DOHH2 (cell line): ENCODE measurements around the gene MRFAP1.

Experiments used
- H3F3A ChIP-seq: fragments of 200-600 bp; sonication (generic), shearing (Covaris generic); 2 replicates; pipeline ENCODE4 v1.6.0; 2016; ENCODE audit warnings: antibody characterized with exemption, mild to moderate bottlenecking; ENCODE audit not compliant: control insufficient read depth, insufficient read depth
- H3K27ac ChIP-seq: fragments of 200-600 bp; sonication (generic); 2 replicates; pipeline ENCODE4 v1.5.1; 2014; ENCODE audit warnings: low read depth, mild to moderate bottlenecking, low read length, moderate library complexity
- H3K27me3 ChIP-seq: fragments of 200-600 bp; sonication (generic); 2 replicates; pipeline ENCODE4 v1.6.1; 2014; ENCODE audit warnings: mild to moderate bottlenecking, low read length, mixed read lengths; ENCODE audit not compliant: control insufficient read depth
- H3K36me3 ChIP-seq: fragments of 200-600 bp; sonication (generic); 2 replicates; pipeline ENCODE4 v1.6.1; 2014; ENCODE audit warnings: mild to moderate bottlenecking, low read length, moderate library complexity, mixed read lengths; ENCODE audit not compliant: control insufficient read depth
- H3K4me1 ChIP-seq: fragments of 200-600 bp; sonication (generic); 2 replicates; pipeline ENCODE4 v1.6.1; 2014; ENCODE audit warnings: mild to moderate bottlenecking, low read length, mixed read lengths; ENCODE audit not compliant: control insufficient read depth
- H3K4me2 ChIP-seq: fragments of 200-600 bp; sonication (generic); 2 replicates; pipeline ENCODE4 v1.6.0; 2014; ENCODE audit warnings: mild to moderate bottlenecking, low read length, moderate library complexity
- H3K4me3 ChIP-seq: fragments of 200-600 bp; sonication (generic); 2 replicates; pipeline ENCODE4 v1.5.1; 2014; ENCODE audit warnings: mild to moderate bottlenecking, low read length, mixed read lengths
- H3K79me2 ChIP-seq: fragments of 200-600 bp; sonication (generic); 2 replicates; pipeline ENCODE4 v1.6.1; 2014; ENCODE audit warnings: mild to moderate bottlenecking, low read length, mixed read lengths; ENCODE audit not compliant: control insufficient read depth
- H3K9me2 ChIP-seq: fragments of 200-600 bp; sonication (generic); replicated peaks from 2 replicates; pipeline ENCODE4 v1.6.1; 2014; ENCODE audit warnings: mild to moderate bottlenecking, low read length, mixed read lengths; ENCODE audit not compliant: control insufficient read depth
- H3K9me3 ChIP-seq: fragments of 200-600 bp; sonication (generic); 2 replicates; pipeline ENCODE4 v1.6.1; 2014; ENCODE audit warnings: antibody characterized with exemption, low read length, mixed read lengths; ENCODE audit not compliant: control insufficient read depth, insufficient read depth
- H4K20me1 ChIP-seq: fragments of 200-600 bp; sonication (generic); 2 replicates; pipeline ENCODE4 v1.6.0; 2014; ENCODE audit warnings: low read depth, mild to moderate bottlenecking, antibody characterized with exemption, low read length, moderate library complexity; ENCODE audit not compliant: control insufficient read depth, insufficient read depth
- EZH2phosphoT487 ChIP-seq: fragments of 200-600 bp; sonication (generic); IDR thresholded peaks from 2 replicates; pipeline ENCODE4 v1.6.1; 2017; ENCODE audit warnings: borderline replicate concordance, mild to moderate bottlenecking, antibody characterized with exemption, low read length, moderate library complexity, mixed read lengths
- TF ChIP-seq, protein P1 (sequence below): fragments of 200-600 bp; sonication (generic); IDR thresholded peaks from one replicate; pipeline ENCODE4 v1.5.1; 2014; ENCODE audit warnings: antibody characterized with exemption, mild to moderate bottlenecking, low read depth, low read length; ENCODE audit not compliant: poor library complexity, severe bottlenecking

Gene MRFAP1

GRCh38 chr4:6640292-6641163, at the start of gene MRFAP1:
MRFAP1 (plus strand) TSS chr4:6640685; CDS start chr4:6640863, 178 bp downstream.
- peaks cover 18% of the 10 kb centered on the region for H3K4me1 ChIP-seq
- peak within 1 kb of the TSS; percentile 78 for H3K4me2 ChIP-seq
- H3K9me2 ChIP-seq: no peaks in the 10 kb centered on the region
- peaks cover 21% of the 10 kb centered on the region for H3F3A ChIP-seq
- peak within 1 kb of the TSS; percentile 90 for H3K4me3 ChIP-seq
- peak within 1 kb of the TSS; percentile 68 for H3K27ac ChIP-seq
- peaks cover 32% of the 10 kb centered on the region for H3K36me3 ChIP-seq
- TF ChIP-seq, protein P1, sequence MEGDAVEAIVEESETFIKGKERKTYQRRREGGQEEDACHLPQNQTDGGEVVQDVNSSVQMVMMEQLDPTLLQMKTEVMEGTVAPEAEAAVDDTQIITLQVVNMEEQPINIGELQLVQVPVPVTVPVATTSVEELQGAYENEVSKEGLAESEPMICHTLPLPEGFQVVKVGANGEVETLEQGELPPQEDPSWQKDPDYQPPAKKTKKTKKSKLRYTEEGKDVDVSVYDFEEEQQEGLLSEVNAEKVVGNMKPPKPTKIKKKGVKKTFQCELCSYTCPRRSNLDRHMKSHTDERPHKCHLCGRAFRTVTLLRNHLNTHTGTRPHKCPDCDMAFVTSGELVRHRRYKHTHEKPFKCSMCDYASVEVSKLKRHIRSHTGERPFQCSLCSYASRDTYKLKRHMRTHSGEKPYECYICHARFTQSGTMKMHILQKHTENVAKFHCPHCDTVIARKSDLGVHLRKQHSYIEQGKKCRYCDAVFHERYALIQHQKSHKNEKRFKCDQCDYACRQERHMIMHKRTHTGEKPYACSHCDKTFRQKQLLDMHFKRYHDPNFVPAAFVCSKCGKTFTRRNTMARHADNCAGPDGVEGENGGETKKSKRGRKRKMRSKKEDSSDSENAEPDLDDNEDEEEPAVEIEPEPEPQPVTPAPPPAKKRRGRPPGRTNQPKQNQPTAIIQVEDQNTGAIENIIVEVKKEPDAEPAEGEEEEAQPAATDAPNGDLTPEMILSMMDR: no peak
- H3K9me3 ChIP-seq: no peaks in the 10 kb centered on the region
- H3K79me2 ChIP-seq: peaks cover 26% of the 10 kb centered on the region
- no peaks in the 10 kb centered on the region for H3K27me3 ChIP-seq
- peaks cover 13% of the 10 kb centered on the region for H4K20me1 ChIP-seq

- no peak overlapping the region for H3K4me3 ChIP-seq
- H3K79me2 ChIP-seq: no peaks in the 10 kb centered on the region
- H3K4me1 ChIP-seq: peaks cover 11% of the 10 kb centered on the region
- no peaks in the 10 kb centered on the region for H3K9me3 ChIP-seq
- H3K27me3 ChIP-seq: no peaks in the 10 kb centered on the region
- no peaks in the 10 kb centered on the region for H3K36me3 ChIP-seq
- H3K27ac ChIP-seq: no peak overlapping the region
- TF ChIP-seq EZH2phosphoT487: no peak
- TF ChIP-seq, protein P1: no peak
- H3F3A ChIP-seq: no peaks in the 10 kb centered on the region
- no peaks in the 10 kb centered on the region for H4K20me1 ChIP-seq
- no peaks in the 10 kb centered on the region for H3K9me2 ChIP-seq
- H3K4me2 ChIP-seq: peak overlapping the region; percentile 10; the same call in 1 of the 2 replicates
Measured at GRCh38 chr4:6591313-6591712, 49.2 kb upstream of the MRFAP1 start.

- Histone ChIP-seq H3K9me2 (no peaks in the 10 kb centered on the region), H3K79me2 (no peaks in the 10 kb centered on the region), H3K27ac (no peak overlapping the region), H3K27me3 (no peaks in the 10 kb centered on the region), H3K4me1 (peaks cover 11% of the 10 kb centered on the region), H4K20me1 (no peaks in the 10 kb centered on the region), H3F3A (no peaks in the 10 kb centered on the region), H3K36me3 (no peaks in the 10 kb centered on the region), H3K4me3 (no peak overlapping the region), H3K4me2 (0 out of 2 replicates have a peak overlapping the region, but pooled peaks have one; percentile 10), H3K9me3 (no peaks in the 10 kb centered on the region)
- TF ChIP-seq EZH2phosphoT487: no peak
- TF ChIP-seq, protein P1: no peak
Measured at GRCh38 chr4:6591781-6592180, 48.7 kb upstream of the MRFAP1 start.
